A673 (cell line): ENCODE data around the gene RXRA. TPM values are rescaled to one million over a fixed set of nuclear protein-coding genes. Genes with fewer than 3 reads are reported as not detected.

ENCODE experiments used
- BruUV-seq: library from RNA; stranded (reverse); fragments of 400-500 nt; replicated peaks from 2 replicates; lab custom pipeline; 2021; lab: Mats Ljungman, UMichigan
- CTCF ChIA-PET: fragments of 300-600 bp; sonication (Branson Sonifier 250); formaldehyde crosslinking; loops from one replicate; lab custom pipeline; 2022; ENCODE audit warnings: antibody characterized with exemption; lab: Charles Lee
- POLR2A ChIA-PET: fragments of 300-600 bp; sonication (Branson Sonifier 250); formaldehyde crosslinking; loops from one replicate; lab custom pipeline; 2022; ENCODE audit warnings: antibody characterized with exemption; ENCODE audit not compliant: low non-redundant PET; lab: Charles Lee
- DNase-seq: peaks from one replicate; pipeline ENCODE4 v3.0.0-alpha.2; 2015; ENCODE audit warnings: low spot score
- H3K27ac ChIP-seq: fragments of 200-600 bp; sonication (generic); 2 replicates; pipeline ENCODE4 v1.5.1; 2016; ENCODE audit warnings: mixed run types, low read depth, mild to moderate bottlenecking, mixed read lengths, antibody characterized with exemption, low read length; ENCODE audit not compliant: poor library complexity, severe bottlenecking
- H3K27me3 ChIP-seq: fragments of 200-600 bp; sonication (generic); replicated peaks from 2 replicates; pipeline ENCODE4 v1.6.1; 2017; ENCODE audit warnings: mixed run types, low read depth, mild to moderate bottlenecking, mixed read lengths, antibody characterized with exemption, low read length; ENCODE audit not compliant: insufficient read depth, poor library complexity
- H3K36me3 ChIP-seq: fragments of 200-600 bp; sonication (generic); 2 replicates; pipeline ENCODE4 v1.6.1; 2016; ENCODE audit warnings: mixed run types, mild to moderate bottlenecking, mixed read lengths, antibody characterized with exemption, low read length; ENCODE audit not compliant: insufficient read depth, poor library complexity, severe bottlenecking
- H3K4me1 ChIP-seq: fragments of 200-600 bp; sonication (generic); 2 replicates; pipeline ENCODE4 v1.6.1; 2017; ENCODE audit warnings: mixed run types, mild to moderate bottlenecking, mixed read lengths, antibody characterized with exemption, low read length; ENCODE audit not compliant: insufficient read depth, poor library complexity, severe bottlenecking
- H3K4me3 ChIP-seq: fragments of 200-600 bp; sonication (generic); 2 replicates; pipeline ENCODE4 v1.5.1; 2016; ENCODE audit warnings: low read depth, mixed run types, mild to moderate bottlenecking, mixed read lengths, low read length; ENCODE audit not compliant: poor library complexity, severe bottlenecking
- H3K9me3 ChIP-seq: fragments of 200-600 bp; sonication (generic); 2 replicates; pipeline ENCODE4 v1.6.1; 2016; ENCODE audit warnings: mixed run types, low read depth, mild to moderate bottlenecking, mixed read lengths, antibody characterized with exemption, low read length; ENCODE audit not compliant: poor library complexity, severe bottlenecking
- EZH2 ChIP-seq: fragments of 200-600 bp; sonication (generic); IDR thresholded peaks from 2 replicates; pipeline ENCODE4 v1.6.1; 2017; ENCODE audit warnings: borderline replicate concordance, low read depth, mild to moderate bottlenecking, mixed read lengths, antibody characterized with exemption, low read length; ENCODE audit not compliant: poor library complexity, severe bottlenecking
- intact Hi-C: fragments of 100-400 bp; cut with micrococcal nuclease; formaldehyde crosslinking; loops from one replicate; pipeline ENCODE4 v1.10.0; 2022; ENCODE audit not compliant: unreplicated experiment
- total RNA-seq: library from RNA; stranded (reverse); gene quantifications from 2 replicates; pipeline ENCODE4 v1.2.3, GENCODE V29; 2021
- TF ChIP-seq, protein P1 (sequence below): fragments of 300-800, 200-600 bp; sonication (generic); conservative IDR thresholded peaks from 2 replicates; pipeline ENCODE4 v1.5.1; 2017; ENCODE audit warnings: low read depth, mild to moderate bottlenecking, antibody characterized with exemption, low read length, moderate library complexity, mixed read lengths

RXRA gene
- total RNA-seq, 1 experiment from 2014 or later = 54.1 TPM

DNA sequence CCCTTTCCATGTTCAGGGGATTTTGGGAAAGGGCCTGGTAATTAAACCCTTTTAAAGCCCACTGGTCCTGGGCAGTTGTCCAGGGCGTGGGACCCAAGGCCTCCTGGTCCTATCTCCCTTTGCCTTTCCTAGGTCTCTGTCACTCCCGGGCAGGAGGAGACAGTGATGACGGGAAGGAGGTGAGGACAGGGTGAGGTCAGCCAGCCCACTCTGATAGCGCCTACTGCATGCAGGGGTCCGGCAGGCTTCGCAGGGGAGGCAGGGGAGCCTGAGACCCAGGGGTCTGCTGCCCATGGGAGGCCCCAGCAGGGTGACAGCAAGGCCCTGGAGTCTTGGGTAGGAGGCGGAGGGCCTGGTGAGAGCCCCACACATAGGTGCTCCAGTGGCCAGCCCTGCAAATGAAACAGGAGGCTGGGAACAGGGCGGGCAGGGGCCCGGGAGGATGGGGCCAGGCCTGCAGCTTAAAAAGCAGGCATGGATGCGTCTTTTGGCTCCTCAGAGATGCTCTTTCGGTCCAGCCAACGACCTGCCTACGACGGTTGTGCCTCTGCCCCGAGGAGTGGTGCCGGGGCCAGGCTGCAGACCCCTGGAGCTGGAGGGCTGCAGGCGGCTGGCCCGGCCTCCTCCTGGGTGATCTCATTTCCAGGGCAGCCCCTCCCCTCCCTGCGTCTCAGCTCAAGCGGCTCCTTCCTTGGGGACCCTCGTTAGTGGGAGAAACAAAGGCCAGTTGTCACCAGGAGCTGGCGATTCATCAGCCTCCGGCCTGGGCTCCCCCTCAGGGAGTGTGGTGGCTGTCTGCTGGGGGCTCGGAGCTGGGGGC lies 6.7 kb upstream of the RXRA start:
- no TSS peak for BruUV-seq
- no peaks in the 10 kb centered on the region for H3K36me3 ChIP-seq
- intact Hi-C loops = no loop called here
- peaks cover 52% of the 10 kb centered on the region for H3K4me1 ChIP-seq
- no peak for DNase-seq
- POLR2A ChIA-PET = no interaction called here
- CTCF ChIA-PET = no interaction called here
- no peaks in the 10 kb centered on the region for H3K9me3 ChIP-seq
- TF ChIP-seq, protein P1, sequence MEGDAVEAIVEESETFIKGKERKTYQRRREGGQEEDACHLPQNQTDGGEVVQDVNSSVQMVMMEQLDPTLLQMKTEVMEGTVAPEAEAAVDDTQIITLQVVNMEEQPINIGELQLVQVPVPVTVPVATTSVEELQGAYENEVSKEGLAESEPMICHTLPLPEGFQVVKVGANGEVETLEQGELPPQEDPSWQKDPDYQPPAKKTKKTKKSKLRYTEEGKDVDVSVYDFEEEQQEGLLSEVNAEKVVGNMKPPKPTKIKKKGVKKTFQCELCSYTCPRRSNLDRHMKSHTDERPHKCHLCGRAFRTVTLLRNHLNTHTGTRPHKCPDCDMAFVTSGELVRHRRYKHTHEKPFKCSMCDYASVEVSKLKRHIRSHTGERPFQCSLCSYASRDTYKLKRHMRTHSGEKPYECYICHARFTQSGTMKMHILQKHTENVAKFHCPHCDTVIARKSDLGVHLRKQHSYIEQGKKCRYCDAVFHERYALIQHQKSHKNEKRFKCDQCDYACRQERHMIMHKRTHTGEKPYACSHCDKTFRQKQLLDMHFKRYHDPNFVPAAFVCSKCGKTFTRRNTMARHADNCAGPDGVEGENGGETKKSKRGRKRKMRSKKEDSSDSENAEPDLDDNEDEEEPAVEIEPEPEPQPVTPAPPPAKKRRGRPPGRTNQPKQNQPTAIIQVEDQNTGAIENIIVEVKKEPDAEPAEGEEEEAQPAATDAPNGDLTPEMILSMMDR = no peak
- no peak for TF ChIP-seq EZH2
- no peak overlapping the region for H3K27ac ChIP-seq
- no peak overlapping the region for H3K4me3 ChIP-seq
- H3K27me3 ChIP-seq = no peaks in the 10 kb centered on the region

DNA sequence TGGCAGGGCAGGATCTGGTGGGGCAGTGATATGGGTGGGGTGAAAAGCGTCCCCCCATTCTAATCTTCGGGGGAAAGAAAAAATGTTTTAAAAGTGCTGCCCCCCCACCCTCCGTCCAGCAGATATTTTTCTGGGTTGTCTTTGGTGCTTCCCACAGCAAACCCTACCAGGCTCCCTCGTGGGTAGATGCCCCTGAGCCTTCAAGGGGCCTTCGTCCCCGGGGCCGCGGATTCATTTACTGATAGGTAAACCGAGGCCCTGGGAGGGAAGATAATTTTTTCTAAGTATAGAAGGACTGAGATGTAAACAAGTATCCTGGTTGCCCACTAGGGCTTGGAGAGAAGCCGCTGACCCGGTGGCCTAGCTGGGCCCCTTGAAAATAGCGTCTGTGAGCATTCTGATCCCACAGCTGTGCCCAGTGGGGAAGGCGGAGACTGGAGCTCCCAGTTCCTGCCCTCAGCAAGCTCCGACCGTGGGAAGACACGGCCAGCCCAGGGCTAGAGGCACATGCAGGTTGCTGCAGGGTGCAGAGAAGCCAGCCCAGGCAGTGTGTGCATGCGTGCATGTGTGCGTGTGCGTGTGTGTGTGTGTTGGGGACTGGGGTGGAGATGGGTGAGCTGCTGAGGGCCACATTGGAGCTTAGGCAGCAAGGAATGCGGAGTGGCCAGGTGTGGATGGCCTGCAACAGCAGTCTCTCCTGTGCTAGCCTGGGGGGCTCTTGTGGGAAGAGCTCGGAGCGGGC lies 6.0 kb upstream of the RXRA start:
- intact Hi-C loops = no loop called here
- Histone ChIP-seq H3K27ac (no peak overlapping the region), H3K4me1 (peaks cover 49% of the 10 kb centered on the region), H3K36me3 (no peaks in the 10 kb centered on the region), H3K4me3 (no peak overlapping the region), H3K9me3 (no peaks in the 10 kb centered on the region), H3K27me3 (no peaks in the 10 kb centered on the region)
- DNase-seq = no peak
- no TSS peak for BruUV-seq
- TF ChIP-seq EZH2 = no peak
- ChIA-PET POLR2A (interaction anchor here (0.6 kb wide), 1 partner anchor 348 kb away, joined by 6 read pairs; no protein-coding TSS in a partner anchor), CTCF (no interaction called here)

DNA sequence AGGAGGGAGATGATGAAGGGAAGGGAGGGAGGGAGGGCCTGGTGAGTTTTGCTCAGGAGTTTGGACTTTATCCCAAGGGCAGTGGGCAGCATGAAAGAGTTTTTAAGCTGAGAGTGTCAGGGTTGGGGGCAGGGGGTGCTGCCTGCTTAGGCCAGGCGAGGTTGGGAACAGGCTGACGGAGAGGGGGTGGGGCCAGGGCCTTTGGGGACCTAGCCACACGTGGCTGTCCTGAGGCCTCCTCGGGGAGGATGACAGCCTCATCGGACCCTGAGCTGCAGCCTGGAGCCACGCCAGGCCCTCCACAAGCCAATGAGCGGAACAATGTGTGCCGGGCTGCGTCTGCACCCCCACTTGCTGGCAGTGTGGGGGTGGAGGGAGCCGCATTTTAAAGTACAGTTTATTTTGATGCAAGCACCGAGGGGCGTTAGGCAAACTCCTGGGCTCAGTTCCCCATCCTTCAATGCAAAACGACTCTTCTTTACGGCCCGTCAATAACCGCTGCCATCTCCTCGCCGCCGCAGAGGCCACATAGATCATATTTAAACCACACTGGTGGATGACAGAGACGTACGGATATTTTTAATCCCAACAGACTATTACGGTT lies 5.3 kb upstream of the RXRA start:
- TF ChIP-seq, protein P1 = no peak
- no peak for TF ChIP-seq EZH2
- Histone ChIP-seq H3K4me3 (no peak overlapping the region), H3K9me3 (no peaks in the 10 kb centered on the region), H3K27me3 (no peaks in the 10 kb centered on the region), H3K36me3 (no peaks in the 10 kb centered on the region), H3K27ac (no peak overlapping the region), H3K4me1 (peaks cover 46% of the 10 kb centered on the region)
- no peak for DNase-seq
- no TSS peak for BruUV-seq
- CTCF ChIA-PET = no interaction called here
- POLR2A ChIA-PET = interaction anchor here (0.6 kb wide), 1 partner anchor 347 kb away, joined by 6 read pairs; no protein-coding TSS in a partner anchor
- intact Hi-C loops = no loop called here
